ENCODE measurements around the gene FRYL. TPM values are rescaled to one million over a fixed set of nuclear protein-coding genes. Genes with fewer than 3 reads are reported as not detected.
"Not testable (repeated sequence)": the region's sequence is repeated elsewhere in the genome, so short reads cannot be mapped to it uniquely, and the experiment has no call there.

FRYL gene
- total RNA-seq, 1 experiment from 2014 or later = 47.7 TPM

- peak; percentile 16; the same call in 1 of the 2 replicates for TF ChIP-seq RAD21 (IDR thresholded peaks at IDR 0.05; ENCODE audit: low read depth)
- TF ChIP-seq SIN3A (IDR thresholded peaks at IDR 0.05; ENCODE audit: low read depth) = peak; percentile 59
- TF ChIP-seq POLR2AphosphoS5 (IDR thresholded peaks at IDR 0.05; ENCODE audit: low read depth, low read length) = peak; percentile 66
- no peak for TF ChIP-seq SRF (IDR thresholded peaks at IDR 0.05; ENCODE audit: low read depth)
- no peak for TF ChIP-seq ZNF274 (IDR thresholded peaks at IDR 0.05; ENCODE audit: low read depth, low read length)
- peak; percentile 75 for TF ChIP-seq POLR2A (IDR thresholded peaks at IDR 0.05; ENCODE audit: borderline replicate concordance, extremely low read depth, insufficient read depth, insufficient read length)
These were observed at the start of gene FRYL (continued) for GRCh38 chr4:48779998-48780864.

GRCh38 chr4:48827622-48828021 is 47.5 kb upstream of the FRYL start:
- ChIA-PET CTCF (no interaction called here), POLR2A (no interaction called here), RAD21 (ENCODE audit: low non-redundant PET in 1 of 2, low total read pairs in 2 of 2, uncharacterized antibody in 2 of 2, unreplicated experiment in 2 of 2) (no interaction called here)
- Histone ChIP-seq H3K4me3 (replicated peaks in 1 of 2; ENCODE audit: low read depth in 1 of 2, low read length in 2 of 2) (no peak overlapping the region), H3K4me2 (ENCODE audit: low read length) (no peak overlapping the region), H3K27me3 (ENCODE audit: insufficient read depth, low read length) (no peaks in the 10 kb centered on the region), H4K20me1 (ENCODE audit: insufficient read depth) (no peaks in the 10 kb centered on the region), H3K27ac (ENCODE audit: low read depth, low read length) (no peak overlapping the region), H3K9ac (ENCODE audit: low read length) (no peak overlapping the region), H3K4me1 (ENCODE audit: control insufficient read depth in 1 of 2, insufficient read depth in 2 of 2, low read length in 2 of 2) (peaks cover 7 to 15% of the 10 kb centered on the region in 2 experiments), H3K36me3 (ENCODE audit: control insufficient read depth in 1 of 2, insufficient read depth in 2 of 2, low read length in 2 of 2) (no peaks in the 10 kb centered on the region), H3K9me2 (ENCODE audit: insufficient read depth) (no peaks in the 10 kb centered on the region), H3K9me3 (ENCODE audit: control insufficient read depth in 1 of 2, insufficient read depth in 1 of 2, low read depth in 1 of 2, low read length in 2 of 2) (no peaks in the 10 kb centered on the region), H3K79me2 (ENCODE audit: insufficient read depth, low read length) (peaks cover 17% of the 10 kb centered on the region), H2AFZ (ENCODE audit: low read depth, low read length, poor library complexity, severe bottlenecking) (no peak overlapping the region)
- BruUV-seq (replicated peaks) = no TSS peak
- intact Hi-C loops (cut with micrococcal nuclease) = no loop called here
- TF ChIP-seq ZFX (IDR thresholded peaks at IDR 0.05) (no peak), POLR2AphosphoS5 (IDR thresholded peaks at IDR 0.05; ENCODE audit: low read depth, low read length) (no peak)
- ATAC-seq = no peak
- no peak for DNase-seq (ENCODE audit: low read depth, low spot score)

GRCh38 chr4:48821431-48821830 is 41.4 kb upstream of the FRYL start:
- POLR2A ChIA-PET; intact Hi-C loops (cut with micrococcal nuclease); H3K4me2 ChIP-seq (ENCODE audit: low read length); H2AFZ ChIP-seq (ENCODE audit: low read depth, low read length, poor library complexity, severe bottlenecking); H3K27ac ChIP-seq (ENCODE audit: low read depth, low read length); H3K9me3 ChIP-seq (ENCODE audit: control insufficient read depth in 1 of 2, insufficient read depth in 1 of 2, low read depth in 1 of 2, low read length in 2 of 2); H3K4me3 ChIP-seq (replicated peaks in 1 of 2; ENCODE audit: low read depth in 1 of 2, low read length in 2 of 2); H3K36me3 ChIP-seq (ENCODE audit: control insufficient read depth in 1 of 2, insufficient read depth in 2 of 2, low read length in 2 of 2); H3K9ac ChIP-seq (ENCODE audit: low read length); H3K4me1 ChIP-seq (ENCODE audit: control insufficient read depth in 1 of 2, insufficient read depth in 2 of 2, low read length in 2 of 2); BruUV-seq (replicated peaks); H4K20me1 ChIP-seq (ENCODE audit: insufficient read depth); H3K9me2 ChIP-seq (ENCODE audit: insufficient read depth); RAD21 ChIA-PET (ENCODE audit: low non-redundant PET in 1 of 2, low total read pairs in 2 of 2, uncharacterized antibody in 2 of 2, unreplicated experiment in 2 of 2); H3K79me2 ChIP-seq (ENCODE audit: insufficient read depth, low read length); H3K27me3 ChIP-seq (ENCODE audit: insufficient read depth, low read length); CTCF ChIA-PET; ATAC-seq; DNase-seq (ENCODE audit: low read depth, low spot score): not testable (repeated sequence)

All from HCT116 (cell line).